Measurements from ENCODE around the gene GSTK1. TPM values are rescaled to one million over a fixed set of nuclear protein-coding genes. Genes with fewer than 3 reads are reported as not detected.

GSTK1 gene
- total RNA-seq, 1 experiment from 2014 or later, result 35.6 TPM

- no peak within 1 kb of the TSS for H3K27ac ChIP-seq
- H3K36me3 ChIP-seq, result no peaks in the 10 kb centered on the region
- H3K9me3 ChIP-seq (replicated peaks), result no peaks in the 10 kb centered on the region
- no peak within 1 kb of the TSS for H3K4me3 ChIP-seq
- DNase-seq, result no peak
- no peaks in the 10 kb centered on the region for H3K4me1 ChIP-seq
- H3K27me3 ChIP-seq, result no peaks in the 10 kb centered on the region
Measured at GRCh38 chr7:143315776-143316175, 52.5 kb downstream of the GSTK1 start, which contains the start of gene CLCN1. CLCN1 (plus strand) TSS chr7:143316111; CDS start chr7:143316213, 102 bp downstream.

GRCh38 chr7:143316492-143316891 is 53.3 kb downstream of the GSTK1 start:
- Histone ChIP-seq H3K36me3 (no peaks in the 10 kb centered on the region), H3K4me3 (no peak overlapping the region), H3K9me3 (replicated peaks) (no peaks in the 10 kb centered on the region), H3K4me1 (no peaks in the 10 kb centered on the region), H3K27me3 (no peaks in the 10 kb centered on the region), H3K27ac (no peak overlapping the region)
- no peak for DNase-seq

- no peak overlapping the region for H3K27ac ChIP-seq
- H3K9me3 ChIP-seq (replicated peaks), result no peaks in the 10 kb centered on the region
- H3K4me3 ChIP-seq, result no peak overlapping the region
- no peaks in the 10 kb centered on the region for H3K4me1 ChIP-seq
- no peaks in the 10 kb centered on the region for H3K36me3 ChIP-seq
- H3K27me3 ChIP-seq, result no peaks in the 10 kb centered on the region
- DNase-seq, result no peak
Measured at GRCh38 chr7:143318661-143319060, 55.4 kb downstream of the GSTK1 start.

Other genes starting within 250 kb of the GSTK1 start
- not detected in 2 replicates for gene OR9A2, start 236.3 kb upstream of the GSTK1 start, total RNA-seq (2014; rRNA removed; shearing (Covaris generic))
- gene OR6V1, start 211.1 kb upstream of the GSTK1 start, total RNA-seq (2014; rRNA removed; shearing (Covaris generic)), result not detected in 2 replicates
- not detected in 2 replicates for gene PIP, start 131.4 kb upstream of the GSTK1 start, total RNA-seq (2014; rRNA removed; shearing (Covaris generic))
- gene TAS2R39, start 80.0 kb upstream of the GSTK1 start, total RNA-seq (2014; rRNA removed; shearing (Covaris generic)), result not detected in 2 replicates
- not detected in 2 replicates for gene TAS2R40, start 41.4 kb upstream of the GSTK1 start, total RNA-seq (2014; rRNA removed; shearing (Covaris generic))
- gene TMEM139, start 21.5 kb downstream of the GSTK1 start, total RNA-seq (2014; rRNA removed; shearing (Covaris generic)), result 0.97 and 2.5 TPM in 2 replicates
- gene CASP2, start 24.9 kb downstream of the GSTK1 start, total RNA-seq (2014; rRNA removed; shearing (Covaris generic)), result 36.6 and 39.1 TPM in 2 replicates
- gene CLCN1, start 52.7 kb downstream of the GSTK1 start, total RNA-seq (2014; rRNA removed; shearing (Covaris generic)), result not detected in 2 replicates
- gene FAM131B, start 99.3 kb downstream of the GSTK1 start, total RNA-seq (2014; rRNA removed; shearing (Covaris generic)), result 0.15 and 0.22 TPM in 2 replicates
- 34.6 and 35.9 TPM in 2 replicates for gene ZYX, start 117.9 kb downstream of the GSTK1 start, total RNA-seq (2014; rRNA removed; shearing (Covaris generic))
- 0.32 and 1.0 TPM in 2 replicates for gene EPHA1, start 145.4 kb downstream of the GSTK1 start, total RNA-seq (2014; rRNA removed; shearing (Covaris generic))
- gene TAS2R60, start 180.0 kb downstream of the GSTK1 start, total RNA-seq (2014; rRNA removed; shearing (Covaris generic)), result not detected in 2 replicates
- not detected in 2 replicates for gene TAS2R41, start 214.4 kb downstream of the GSTK1 start, total RNA-seq (2014; rRNA removed; shearing (Covaris generic))

Measured in SJCRH30 (cell line).